PFSK-1 (cell line): ENCODE data around the gene TNFRSF1A.

ENCODE experiments used
- POLR2AphosphoS5 ChIP-seq: IDR thresholded peaks from 2 replicates; pipeline ENCODE4 v1.6.1; 2012; ENCODE audit warnings: low read depth, mild to moderate bottlenecking, control low read depth, low read length, moderate library complexity
- TAF1 ChIP-seq: IDR thresholded peaks from 2 replicates; pipeline ENCODE4 v1.6.1; 2012; ENCODE audit warnings: low read length, control low read depth, borderline replicate concordance; ENCODE audit not compliant: insufficient read depth
- TF ChIP-seq, protein P1 (sequence below), 2 experiments: IDR thresholded peaks; 2 replicates each; pipeline versions ENCODE4 v1.6.1 to v1.8.0; 2011 to 2012; ENCODE audit warnings: low read depth in 2 of 2, low read length in 2 of 2, control low read depth in 1 of 2, inconsistent platforms in 1 of 2, mild to moderate bottlenecking in 1 of 2, moderate library complexity in 1 of 2; ENCODE audit not compliant: insufficient read depth in 1 of 2

GRCh38 chr12:6342140-6342889 is 439 bp upstream of the TNFRSF1A start:
- TF ChIP-seq POLR2AphosphoS5 (no peak), TAF1 (no peak)
- TF ChIP-seq, protein P1, sequence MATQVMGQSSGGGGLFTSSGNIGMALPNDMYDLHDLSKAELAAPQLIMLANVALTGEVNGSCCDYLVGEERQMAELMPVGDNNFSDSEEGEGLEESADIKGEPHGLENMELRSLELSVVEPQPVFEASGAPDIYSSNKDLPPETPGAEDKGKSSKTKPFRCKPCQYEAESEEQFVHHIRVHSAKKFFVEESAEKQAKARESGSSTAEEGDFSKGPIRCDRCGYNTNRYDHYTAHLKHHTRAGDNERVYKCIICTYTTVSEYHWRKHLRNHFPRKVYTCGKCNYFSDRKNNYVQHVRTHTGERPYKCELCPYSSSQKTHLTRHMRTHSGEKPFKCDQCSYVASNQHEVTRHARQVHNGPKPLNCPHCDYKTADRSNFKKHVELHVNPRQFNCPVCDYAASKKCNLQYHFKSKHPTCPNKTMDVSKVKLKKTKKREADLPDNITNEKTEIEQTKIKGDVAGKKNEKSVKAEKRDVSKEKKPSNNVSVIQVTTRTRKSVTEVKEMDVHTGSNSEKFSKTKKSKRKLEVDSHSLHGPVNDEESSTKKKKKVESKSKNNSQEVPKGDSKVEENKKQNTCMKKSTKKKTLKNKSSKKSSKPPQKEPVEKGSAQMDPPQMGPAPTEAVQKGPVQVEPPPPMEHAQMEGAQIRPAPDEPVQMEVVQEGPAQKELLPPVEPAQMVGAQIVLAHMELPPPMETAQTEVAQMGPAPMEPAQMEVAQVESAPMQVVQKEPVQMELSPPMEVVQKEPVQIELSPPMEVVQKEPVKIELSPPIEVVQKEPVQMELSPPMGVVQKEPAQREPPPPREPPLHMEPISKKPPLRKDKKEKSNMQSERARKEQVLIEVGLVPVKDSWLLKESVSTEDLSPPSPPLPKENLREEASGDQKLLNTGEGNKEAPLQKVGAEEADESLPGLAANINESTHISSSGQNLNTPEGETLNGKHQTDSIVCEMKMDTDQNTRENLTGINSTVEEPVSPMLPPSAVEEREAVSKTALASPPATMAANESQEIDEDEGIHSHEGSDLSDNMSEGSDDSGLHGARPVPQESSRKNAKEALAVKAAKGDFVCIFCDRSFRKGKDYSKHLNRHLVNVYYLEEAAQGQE (IDR thresholded peaks at IDR 0.05; ENCODE audit: insufficient read depth in 1 of 2, low read depth in 2 of 2, low read length in 2 of 2) = no peak
